B cell (primary cell): ENCODE results near the gene EIF4ENIF1. TPM values are rescaled to one million over a fixed set of nuclear protein-coding genes. Genes with fewer than 3 reads are reported as not detected.

Experiments used
- ATAC-seq: fragments of 200-7000 bp; cut with Tn5 transposase; one replicate; pipeline ENCODE4 v1.10.0; 2021; ENCODE audit warnings: low read depth, mild to moderate bottlenecking, moderate number of reproducible peaks, moderate library complexity
- CTCF ChIA-PET: fragments of 350-600 bp; sonication (Branson Sonifier 250); formaldehyde crosslinking; loops from one replicate; lab custom pipeline; 2021; ENCODE audit warnings: antibody characterized with exemption, inconsistent platforms; lab: Charles Lee
- POLR2A ChIA-PET: fragments of 350-600 bp; sonication (Branson Sonifier 250); formaldehyde crosslinking; loops from one replicate; lab custom pipeline; 2021; ENCODE audit warnings: antibody characterized with exemption; lab: Charles Lee
- DNase-seq: peaks from one replicate; pipeline ENCODE4 v3.0.0; 2013
- H2AFZ ChIP-seq: 2 replicates; pipeline ENCODE4 v1.6.1; 2012; ENCODE audit warnings: mild to moderate bottlenecking, low read depth, low read length; ENCODE audit not compliant: insufficient read depth, poor library complexity, severe bottlenecking
- H3K27ac ChIP-seq, 2 donors: 1 replicate in 1 of 2; 2 replicates in 1 of 2; pipeline ENCODE4 v1.5.1; 2012 to 2013; ENCODE audit warnings: low read length in 2 of 2, mild to moderate bottlenecking in 2 of 2, moderate library complexity in 1 of 2
- H3K27me3 ChIP-seq, 4 experiments: fragments of 200-600 bp in 1 of 4; sonication (generic) in 1 of 4; replicated peaks in 1 of 4; 1 replicate in 2 of 4; 2 replicates in 2 of 4; pipeline versions ENCODE4 v1.6.1 to v1.7.0; 2013 to 2016; ENCODE audit warnings: low read length in 3 of 4, mild to moderate bottlenecking in 2 of 4, mixed read lengths in 1 of 4, moderate library complexity in 1 of 4; ENCODE audit not compliant: insufficient read depth in 4 of 4, control insufficient read depth in 3 of 4; ENCODE audit errors: control extremely low read depth in 1 of 4
- H3K36me3 ChIP-seq, 2 experiments: replicated peaks in 1 of 2; 1 replicate in 1 of 2; 2 replicates in 1 of 2; pipeline versions ENCODE4 v1.6.1 to v1.7.1; 2013; ENCODE audit warnings: low read length in 1 of 2; ENCODE audit not compliant: insufficient read depth in 2 of 2, control insufficient read depth in 1 of 2; ENCODE audit errors: control extremely low read depth in 1 of 2, extremely low read depth in 1 of 2
- H3K4me1 ChIP-seq, 2 donors: fragments of 200-600 bp in 1 of 2; sonication (generic) in 1 of 2; 1 replicate in 1 of 2; 2 replicates in 1 of 2; pipeline versions ENCODE4 v1.5.1 to v1.6.1; 2013 to 2017; ENCODE audit warnings: low read length in 2 of 2; ENCODE audit not compliant: control insufficient read depth in 2 of 2, insufficient read depth in 2 of 2
- H3K4me2 ChIP-seq: replicated peaks from 2 replicates; pipeline ENCODE3; 2012; ENCODE audit warnings: mild to moderate bottlenecking, low read depth, low read length; ENCODE audit not compliant: poor library complexity, severe bottlenecking
- H3K4me3 ChIP-seq, 5 experiments: fragments of 200-600 bp in 1 of 5; sonication (generic) in 1 of 5; 1 replicate in 3 of 5; 2 replicates in 2 of 5; pipeline versions ENCODE4 v1.5.1 to v1.7.0; 2011 to 2016; ENCODE audit warnings: low read length in 4 of 5, mild to moderate bottlenecking in 4 of 5, low read depth in 2 of 5, control low read depth in 1 of 5, moderate library complexity in 1 of 5; ENCODE audit not compliant: insufficient read depth in 1 of 5; ENCODE audit errors: control extremely low read depth in 1 of 5, extremely low read depth in 1 of 5
- H3K79me2 ChIP-seq: fragments of 200-600 bp; sonication (generic); one replicate; pipeline ENCODE4 v1.6.0; 2016; ENCODE audit warnings: low read length; ENCODE audit not compliant: control insufficient read depth, insufficient read depth
- H3K9ac ChIP-seq: fragments of 200-600 bp; sonication (generic); 2 replicates; pipeline ENCODE4 v1.6.1; 2017; ENCODE audit warnings: mild to moderate bottlenecking, low read length, moderate library complexity
- H3K9me3 ChIP-seq, 3 donors: one replicate each; pipeline versions ENCODE4 v1.6.1 to v1.7.1; 2013; ENCODE audit warnings: low read length in 2 of 3; ENCODE audit not compliant: control insufficient read depth in 2 of 3, insufficient read depth in 1 of 3; ENCODE audit errors: control extremely low read depth in 1 of 3
- H4K20me1 ChIP-seq: 2 replicates; pipeline ENCODE4 v1.6.0; 2012; ENCODE audit warnings: mild to moderate bottlenecking, low read length; ENCODE audit not compliant: insufficient read depth, control insufficient read depth, poor library complexity, severe bottlenecking
- H3K27ac Mint-ChIP-seq: one replicate; pipeline ENCODE4 v1.8.0; 2021; ENCODE audit warnings: mixed read lengths
- H3K27me3 Mint-ChIP-seq: one replicate; pipeline ENCODE4 v1.8.0; 2021; ENCODE audit warnings: mixed read lengths
- H3K4me1 Mint-ChIP-seq: one replicate; pipeline ENCODE4 v1.8.0; 2021; ENCODE audit warnings: mixed read lengths
- H3K4me3 Mint-ChIP-seq: one replicate; pipeline ENCODE4 v1.8.0; 2021; ENCODE audit warnings: mixed read lengths
- H3K9me3 Mint-ChIP-seq: one replicate; pipeline ENCODE4 v1.8.0; 2022; ENCODE audit warnings: mixed read lengths; ENCODE audit not compliant: insufficient read depth
- CTCF ChIP-seq: fragments of 200-600 bp; IDR thresholded peaks from one replicate; pipeline ENCODE4 v1.8.0; 2022; ENCODE audit warnings: antibody characterized with exemption, mild to moderate bottlenecking
- EZH2 ChIP-seq: IDR thresholded peaks from 2 replicates; pipeline ENCODE4 v1.6.1; 2012; ENCODE audit warnings: borderline replicate concordance, low read depth, mild to moderate bottlenecking, moderate library complexity, low read length; ENCODE audit not compliant: insufficient read depth, poor library complexity, severe bottlenecking
- WGBS: methylation state at CpG from one replicate; pipeline ENCODE4 v1.1.5; 2013; ENCODE audit warnings: missing lambda C conversion rate; ENCODE audit not compliant: insufficient coverage; 5-methylcytosine and 5-hydroxymethylcytosine counted together
- intact Hi-C: fragments of 100-400 bp; cut with micrococcal nuclease; formaldehyde crosslinking; loops from one replicate; pipeline ENCODE4 v1.10.0; 2022
- polyA plus RNA-seq: library from polyadenylated mRNA; depleted of rRNA; stranded (reverse); fragments of >200 nt; gene quantifications from 2 replicates; pipeline ENCODE4 v1.2.3, GENCODE V29; 2012
- total RNA-seq, 2 donors: library from RNA; stranded (reverse); fragments of 120-200 nt in 1 of 2; gene quantifications; 1 replicate in 1 of 2; 2 replicates in 1 of 2; pipeline versions ENCODE4 v1.2.3 to v1.2.4, GENCODE V29; 2013 to 2022

The EIF4ENIF1 gene
- total and polyA plus RNA-seq, 2 donors (not counting 1 experiment from before 2014, with no cell fraction given), result 29.4 to 58.3 TPM

GRCh38 chr22:31443516-31443915 lies 46.1 kb downstream of the EIF4ENIF1 start:
- H3K9ac ChIP-seq, result no peak overlapping the region
- H3K36me3 ChIP-seq, result peaks cover 1 to 88% of the 10 kb centered on the region in 2 experiments
- no peaks in the 10 kb centered on the region for H4K20me1 ChIP-seq
- Mint-ChIP-seq H3K4me3 (no peak overlapping the region), H3K9me3 (no peaks in the 10 kb centered on the region), H3K4me1 (no peaks in the 10 kb centered on the region), H3K27ac (no peak overlapping the region), H3K27me3 (no peaks in the 10 kb centered on the region)
- ChIA-PET CTCF (no interaction called here), POLR2A (interaction anchor here (0.7 kb wide), 1 partner anchor 122 kb away, joined by 7 read pairs; no protein-coding TSS in a partner anchor)
- no peak overlapping the region for H3K4me2 ChIP-seq
- no peak overlapping the region for H3K27ac ChIP-seq
- no peak overlapping the region for H2AFZ ChIP-seq
- intact Hi-C loops, result no loop called here
- no peaks in the 10 kb centered on the region for H3K4me1 ChIP-seq
- WGBS, result 100% methylated on average over 2 of the region's 7 CpGs
- H3K79me2 ChIP-seq, result no peaks in the 10 kb centered on the region
- no peaks in the 10 kb centered on the region for H3K27me3 ChIP-seq
- DNase-seq, result no peak
- no peaks in the 10 kb centered on the region for H3K9me3 ChIP-seq
- TF ChIP-seq EZH2, result no peak
- TF ChIP-seq CTCF, result no peak
- no peak overlapping the region for H3K4me3 ChIP-seq
- no peak for ATAC-seq

GRCh38 chr22:31442768-31443489 lies 46.7 kb downstream of the EIF4ENIF1 start:
- TF ChIP-seq EZH2 (no peak), CTCF (no peak)
- H3K27ac ChIP-seq, result no peak overlapping the region
- no peak for ATAC-seq
- DNase-seq, result no peak
- H3K4me3 ChIP-seq, result no peak overlapping the region
- H4K20me1 ChIP-seq, result no peaks in the 10 kb centered on the region
- no peak overlapping the region for H2AFZ ChIP-seq
- no peaks in the 10 kb centered on the region for H3K79me2 ChIP-seq
- Mint-ChIP-seq H3K4me3 (no peak overlapping the region), H3K9me3 (no peaks in the 10 kb centered on the region), H3K27me3 (no peaks in the 10 kb centered on the region), H3K4me1 (no peaks in the 10 kb centered on the region), H3K27ac (no peak overlapping the region)
- ChIA-PET CTCF (no interaction called here), POLR2A (no interaction called here)
- intact Hi-C loops, result no loop called here
- WGBS, result 100% methylated on average over 2 of the region's 5 CpGs
- no peak overlapping the region for H3K4me2 ChIP-seq
- H3K9me3 ChIP-seq, result no peaks in the 10 kb centered on the region
- H3K36me3 ChIP-seq, result peaks cover under 1 to 88% of the 10 kb centered on the region in 2 experiments
- no peaks in the 10 kb centered on the region for H3K4me1 ChIP-seq
- no peak overlapping the region for H3K9ac ChIP-seq
- no peaks in the 10 kb centered on the region for H3K27me3 ChIP-seq
